Activated CD4-positive, alpha-beta T cell treated with anti-CD3 and anti-CD28 coated beads for 36 hours (primary cell): ENCODE measurements around the gene SHISA8. TPM values are rescaled to one million over a fixed set of nuclear protein-coding genes. Genes with fewer than 3 reads are reported as not detected.

ENCODE experiments used
- ATAC-seq: fragments of 200-7000 bp; cut with Tn5 transposase; one replicate; pipeline ENCODE4 v1.10.0; 2021; ENCODE audit warnings: mild to moderate bottlenecking, moderate library complexity
- CTCF ChIA-PET: fragments of 350-600 bp; sonication (Branson Sonifier 250); formaldehyde crosslinking; loops from one replicate; lab custom pipeline; 2021; ENCODE audit warnings: antibody characterized with exemption; lab: Charles Lee
- POLR2A ChIA-PET: fragments of 350-600 bp; sonication (Branson Sonifier 250); formaldehyde crosslinking; loops from one replicate; lab custom pipeline; 2021; ENCODE audit warnings: antibody characterized with exemption, inconsistent platforms; lab: Charles Lee
- DNase-seq: peaks from one replicate; pipeline ENCODE4 v3.0.0-alpha.2; 2020
- H3K27ac Mint-ChIP-seq: one replicate; pipeline ENCODE4 v1.8.0; 2021; ENCODE audit warnings: mixed read lengths
- H3K27me3 Mint-ChIP-seq: one replicate; pipeline ENCODE4 v1.8.0; 2021; ENCODE audit warnings: mixed read lengths
- H3K36me3 Mint-ChIP-seq: one replicate; pipeline ENCODE4 v1.8.0; 2021; ENCODE audit warnings: low read depth, mixed read lengths
- H3K4me1 Mint-ChIP-seq: one replicate; pipeline ENCODE4 v1.8.0; 2021; ENCODE audit warnings: mixed read lengths
- H3K4me3 Mint-ChIP-seq: one replicate; pipeline ENCODE4 v1.8.0; 2021; ENCODE audit warnings: mild to moderate bottlenecking, moderate library complexity, mixed read lengths
- H3K9me3 Mint-ChIP-seq: one replicate; pipeline ENCODE4 v1.8.0; 2021; ENCODE audit warnings: low read depth, mixed read lengths
- intact Hi-C, 2 experiments: fragments of 100-400 bp; cut with DNase I in 1 of 2; cut with micrococcal nuclease in 1 of 2; formaldehyde crosslinking; loops; one replicate each; pipeline versions ENCODE4 v1.14.2 to v1.15.1; 2022 to 2024; cut with DNase I, micrococcal nuclease
- total RNA-seq, 2 experiments: library from RNA; stranded (reverse); gene quantifications; one replicate each; pipeline ENCODE4 v1.2.3, GENCODE V29; 2021

SHISA8 gene
- total RNA-seq, 2 experiments from 2014 or later = 1.4 to 1.9 TPM

DNA sequence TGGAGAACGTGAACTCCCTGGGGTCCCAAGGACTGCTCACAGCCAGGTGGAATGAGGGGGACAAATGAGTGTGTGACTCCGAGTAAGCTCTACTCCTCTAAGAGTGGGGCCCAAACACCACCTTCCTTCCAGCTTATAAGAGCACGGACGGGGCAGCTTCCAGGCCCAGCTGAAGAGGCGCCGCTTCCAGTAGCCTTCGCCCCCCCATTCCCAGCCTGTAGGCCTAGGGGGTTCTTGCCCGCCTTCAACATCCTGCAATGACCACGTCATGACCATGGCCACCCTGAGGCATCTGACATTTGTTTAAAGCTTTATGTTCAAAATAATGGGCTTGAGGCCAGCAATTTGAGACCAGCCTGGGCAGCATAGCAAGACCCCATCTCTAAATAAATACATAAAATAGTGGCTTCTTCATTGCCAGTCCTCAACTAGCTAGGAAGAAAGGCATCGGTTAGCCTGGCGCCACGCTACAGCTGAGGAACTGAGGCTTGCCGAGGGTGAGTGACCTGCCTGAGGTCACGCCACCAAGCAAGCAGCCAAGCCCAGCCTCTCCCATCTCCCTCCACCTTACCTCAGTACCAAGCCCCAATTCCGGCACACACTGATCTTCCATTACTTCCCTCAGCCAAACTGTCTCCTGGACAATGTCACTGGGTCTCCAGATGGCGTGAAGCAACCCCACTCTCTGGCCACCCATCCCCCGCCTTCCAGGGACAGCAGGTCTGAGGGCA, 19.6 kb upstream of the SHISA8 start:
- Mint-ChIP-seq H3K36me3 (peaks cover 34% of the 10 kb centered on the region), H3K27ac (no peak overlapping the region), H3K4me3 (no peak overlapping the region), H3K9me3 (no peaks in the 10 kb centered on the region), H3K4me1 (peaks cover 15% of the 10 kb centered on the region), H3K27me3 (no peaks in the 10 kb centered on the region)
- intact Hi-C loops = no loop called here
- CTCF ChIA-PET = interaction anchor here (4.3 kb wide), 1 partner anchor 8 kb away, joined by 17 read pairs; the partner anchor contains the start of gene TNFRSF13C
- POLR2A ChIA-PET = no interaction called here
- ATAC-seq = no peak
- DNase-seq = no peak

DNA sequence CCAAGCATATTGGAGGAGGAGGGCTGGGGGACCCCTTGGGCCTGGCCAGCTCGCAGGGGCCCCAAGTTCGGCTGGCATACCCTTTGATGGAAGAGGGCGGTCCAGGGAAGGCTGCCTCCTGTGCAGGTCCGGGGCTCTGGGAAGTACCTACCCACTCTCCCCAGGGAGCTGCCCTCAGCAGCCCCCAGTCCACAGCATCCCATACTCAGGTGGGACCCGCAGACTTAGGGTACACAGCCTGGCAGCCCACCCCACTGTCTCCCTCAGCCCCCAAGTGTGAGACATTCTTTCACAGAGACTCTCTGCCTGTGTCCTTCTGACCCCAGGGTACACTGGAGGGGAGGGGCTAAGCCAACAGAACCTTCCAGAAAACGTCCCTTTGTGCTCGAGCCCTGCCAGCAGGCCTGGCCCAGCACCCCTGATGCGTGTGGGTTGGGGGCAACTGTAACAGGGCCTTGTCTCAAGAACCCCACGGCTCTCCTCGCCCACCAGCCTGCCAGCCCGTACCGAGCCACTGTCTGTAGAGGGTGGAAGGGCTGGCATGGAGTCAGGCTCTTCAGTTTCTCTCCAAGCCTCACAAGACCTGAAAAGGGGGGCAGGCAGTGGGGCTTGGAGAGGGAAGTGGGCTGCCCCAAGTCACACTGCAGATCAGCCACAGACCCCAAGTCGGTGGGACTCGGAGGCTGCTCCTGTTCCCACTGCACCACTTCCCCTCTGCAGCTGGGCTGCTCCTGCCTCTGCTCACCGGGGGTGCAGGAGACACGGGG, 18.7 kb upstream of the SHISA8 start:
- ATAC-seq = peak; percentile 16
- peaks cover 25% of the 10 kb centered on the region for H3K36me3 Mint-ChIP-seq
- H3K27ac Mint-ChIP-seq = no peak overlapping the region
- H3K4me3 Mint-ChIP-seq = no peak overlapping the region
- intact Hi-C loops = no loop called here
- ChIA-PET CTCF (interaction anchor here (4.3 kb wide), 1 partner anchor 7 kb away, joined by 17 read pairs; the partner anchor contains the start of gene TNFRSF13C), POLR2A (no interaction called here)
- DNase-seq = no peak
- H3K9me3 Mint-ChIP-seq = no peaks in the 10 kb centered on the region
- peaks cover 11% of the 10 kb centered on the region for H3K4me1 Mint-ChIP-seq
- no peaks in the 10 kb centered on the region for H3K27me3 Mint-ChIP-seq

DNA sequence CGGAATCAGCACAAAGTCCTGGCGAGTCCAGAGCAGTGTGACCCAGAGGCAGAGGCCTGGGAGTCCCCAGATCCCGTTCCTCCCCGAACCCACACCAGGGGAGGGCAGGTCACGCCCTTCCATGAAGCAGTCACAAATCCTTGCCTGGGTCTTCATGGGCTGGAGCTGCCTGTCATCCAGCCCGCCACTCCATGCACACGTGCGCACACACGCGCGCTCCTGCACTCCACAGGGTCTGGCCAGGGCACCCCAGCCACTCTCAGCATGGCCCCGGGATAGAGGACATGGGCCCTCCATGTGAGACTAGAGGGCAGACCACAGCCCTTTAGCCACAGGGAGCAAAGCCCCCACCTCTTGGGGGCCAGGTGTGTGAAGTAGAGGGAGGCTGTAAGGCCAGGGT, 17.5 kb upstream of the SHISA8 start:
- Mint-ChIP-seq H3K36me3 (peaks cover 20% of the 10 kb centered on the region), H3K9me3 (no peaks in the 10 kb centered on the region), H3K4me3 (no peak overlapping the region), H3K4me1 (peaks cover 10% of the 10 kb centered on the region), H3K27me3 (no peaks in the 10 kb centered on the region), H3K27ac (no peak overlapping the region)
- DNase-seq = no peak
- ATAC-seq = no peak
- POLR2A ChIA-PET = no interaction called here
- CTCF ChIA-PET = no interaction called here
- intact Hi-C loops = no loop called here

DNA sequence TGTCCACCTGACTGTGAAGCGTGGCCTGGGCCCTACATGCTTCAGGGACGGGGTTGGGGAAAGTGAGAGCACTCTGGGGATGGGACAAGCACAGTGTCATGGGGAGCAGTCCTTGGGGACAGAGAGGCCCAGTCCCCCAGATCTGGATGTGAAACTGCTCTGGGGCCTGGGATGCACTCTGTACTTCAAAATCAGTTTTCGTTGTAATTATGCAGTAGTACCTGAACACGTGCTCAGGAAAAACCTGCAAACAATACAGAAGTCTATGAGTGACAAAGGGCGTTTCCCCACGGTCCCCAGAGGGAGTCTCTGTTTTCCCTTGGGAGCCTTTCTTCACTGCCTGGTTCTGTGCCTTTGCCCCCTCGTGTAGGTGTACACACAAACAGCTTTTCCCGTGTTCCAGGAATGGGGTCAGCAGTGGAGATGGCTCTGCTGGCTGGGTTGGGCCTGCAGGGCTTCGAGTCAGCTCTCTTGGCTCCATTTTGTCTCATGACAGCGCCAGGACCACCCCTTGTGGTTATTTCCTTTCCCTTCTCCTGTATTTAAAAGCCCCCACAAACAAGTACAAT, 16.9 kb upstream of the SHISA8 start:
- no peak for ATAC-seq
- Mint-ChIP-seq H3K4me1 (peaks cover 10% of the 10 kb centered on the region), H3K27me3 (no peaks in the 10 kb centered on the region), H3K9me3 (no peaks in the 10 kb centered on the region), H3K27ac (no peak overlapping the region), H3K4me3 (no peak overlapping the region), H3K36me3 (peaks cover 15% of the 10 kb centered on the region)
- ChIA-PET POLR2A (no interaction called here), CTCF (interaction anchor here (0.7 kb wide), 1 partner anchor 102 kb away, joined by 3 read pairs; no protein-coding TSS in a partner anchor)
- intact Hi-C loops = no loop called here
- no peak for DNase-seq

GRCh38 chr22:41929418-41929810, 14.5 kb upstream of the SHISA8 start:
- CTCF ChIA-PET = interaction anchor here (0.7 kb wide), 1 partner anchor 160 kb away, joined by 3 read pairs; no protein-coding TSS in a partner anchor
- Mint-ChIP-seq H3K27ac (no peak overlapping the region), H3K27me3 (peaks cover 5% of the 10 kb centered on the region), H3K4me1 (peaks cover 14% of the 10 kb centered on the region), H3K9me3 (no peaks in the 10 kb centered on the region), H3K4me3 (no peak overlapping the region), H3K36me3 (peaks cover 2% of the 10 kb centered on the region)
- ATAC-seq (no peak), DNase-seq (no peak)
- POLR2A ChIA-PET = interaction anchor here (1.0 to 1.3 kb wide), 2 partner anchors 17 to 67 kb away, joined by 3 to 4 read pairs; partner anchors contain the start of gene CENPM
- intact Hi-C loops = no loop called here

DNA sequence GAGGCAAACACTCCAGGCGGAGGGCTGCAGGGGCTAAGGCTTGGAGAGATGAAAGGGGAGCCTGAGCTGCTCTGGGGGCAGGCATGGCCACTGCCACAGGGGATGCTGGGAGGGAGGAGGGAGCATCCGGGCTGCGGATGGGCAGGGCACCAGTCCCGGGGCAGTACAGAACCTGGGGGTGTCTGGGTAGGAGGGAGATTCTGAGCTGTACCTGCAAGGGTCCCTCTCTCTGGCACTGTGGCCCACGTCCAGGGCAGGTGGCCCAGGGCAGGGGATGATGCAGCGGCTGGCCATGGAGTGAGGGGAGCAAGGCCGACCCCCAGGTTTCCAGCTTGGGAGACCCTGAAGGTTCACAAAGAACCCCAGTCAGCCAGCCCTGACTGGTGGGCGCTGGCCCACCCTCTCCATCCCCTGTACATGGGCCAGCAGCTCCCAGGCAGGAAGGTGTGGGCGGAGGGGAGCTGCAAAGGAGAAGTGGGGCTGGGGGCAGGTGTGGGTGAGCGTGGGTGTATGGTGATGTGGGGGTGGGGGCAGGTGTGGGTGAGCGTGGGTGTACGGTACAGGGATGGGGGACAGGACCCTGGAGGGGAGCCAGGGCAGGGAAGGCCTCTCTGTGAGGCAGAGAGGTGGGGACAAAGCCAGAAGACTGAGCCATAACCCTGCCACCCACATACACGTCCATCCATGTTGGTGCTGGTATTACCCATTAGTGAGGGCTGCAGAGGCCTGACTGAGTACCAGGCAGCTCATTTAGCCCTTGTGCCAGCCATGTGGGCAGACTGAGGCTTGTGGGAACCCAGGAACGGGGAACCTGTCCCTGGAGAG, 13.9 kb upstream of the SHISA8 start:
- Mint-ChIP-seq H3K27ac (no peak overlapping the region), H3K9me3 (no peaks in the 10 kb centered on the region), H3K27me3 (peaks cover 5% of the 10 kb centered on the region), H3K36me3 (peaks cover 2% of the 10 kb centered on the region), H3K4me3 (no peak overlapping the region), H3K4me1 (peaks cover 14% of the 10 kb centered on the region)
- ChIA-PET POLR2A (interaction anchor here (1.0 to 1.3 kb wide), 2 partner anchors 18 to 66 kb away, joined by 3 to 4 read pairs; partner anchors contain the start of gene CENPM), CTCF (interaction anchor here (0.6 to 1.2 kb wide), 3 partner anchors 12 to 274 kb away, joined by 3 read pairs; no protein-coding TSS in a partner anchor)
- no peak for DNase-seq
- intact Hi-C loops = no loop called here
- no peak for ATAC-seq

- DNase-seq (no peak), ATAC-seq (no peak)
- peaks cover 1% of the 10 kb centered on the region for H3K36me3 Mint-ChIP-seq
- H3K9me3 Mint-ChIP-seq = no peaks in the 10 kb centered on the region
- peaks cover 5% of the 10 kb centered on the region for H3K27me3 Mint-ChIP-seq
- H3K27ac Mint-ChIP-seq = no peak overlapping the region
- H3K4me3 Mint-ChIP-seq = no peak overlapping the region
- POLR2A ChIA-PET = interaction anchor here (0.7 to 1.3 kb wide), 2 partner anchors 65 to 169 kb away, joined by 3 read pairs; no protein-coding TSS in a partner anchor
- peaks cover 14% of the 10 kb centered on the region for H3K4me1 Mint-ChIP-seq
- intact Hi-C loops = loop anchor here in 1 of 2 experiments (2.0 kb wide), 1 partner anchor 13 kb away; no protein-coding TSS in a partner anchor
- CTCF ChIA-PET = interaction anchor here (1.2 to 1.4 kb wide), 2 partner anchors 13 to 69 kb away, joined by 3 to 4 read pairs; no protein-coding TSS in a partner anchor
These were observed 12.9 kb upstream of the SHISA8 start for GRCh38 chr22:41927813-41928212.

- DNase-seq (peak; percentile 88), ATAC-seq (peak; percentile 87)
- peaks cover 5% of the 10 kb centered on the region for H3K27me3 Mint-ChIP-seq
- no peaks in the 10 kb centered on the region for H3K36me3 Mint-ChIP-seq
- H3K27ac Mint-ChIP-seq = peak overlapping the region; percentile 58
- ChIA-PET POLR2A (interaction anchor here (0.6 to 1.9 kb wide), 8 partner anchors 12 to 67 kb away, joined by 3 to 18 read pairs (median 4); no protein-coding TSS in a partner anchor), CTCF (interaction anchor here (0.6 to 2.4 kb wide), 27 partner anchors 9 to 518 kb away, joined by 3 to 17 read pairs (median 4); partner anchors contain the start of genes CCDC134 and CENPM)
- peaks cover 14% of the 10 kb centered on the region for H3K4me1 Mint-ChIP-seq
- intact Hi-C loops = loop anchor here in 1 of 2 experiments (2.0 kb wide), 1 partner anchor 15 kb away; no protein-coding TSS in a partner anchor
- no peaks in the 10 kb centered on the region for H3K9me3 Mint-ChIP-seq
- peak overlapping the region; percentile 66 for H3K4me3 Mint-ChIP-seq
These were observed 11.0 kb upstream of the SHISA8 start for GRCh38 chr22:41925783-41926460.

GRCh38 chr22:41923595-41924276, 8.9 kb upstream of the SHISA8 start:
- Mint-ChIP-seq H3K9me3 (no peaks in the 10 kb centered on the region), H3K36me3 (no peaks in the 10 kb centered on the region), H3K27ac (no peak overlapping the region), H3K27me3 (peaks cover 5% of the 10 kb centered on the region), H3K4me3 (no peak overlapping the region), H3K4me1 (peaks cover 16% of the 10 kb centered on the region)
- intact Hi-C loops = no loop called here
- DNase-seq (no peak), ATAC-seq (no peak)
- CTCF ChIA-PET = interaction anchor here (0.8 to 2.5 kb wide), 4 partner anchors 11 to 226 kb away, joined by 3 to 9 read pairs (median 4); no protein-coding TSS in a partner anchor
- POLR2A ChIA-PET = no interaction called here
